Measurements from ENCODE around the gene CACNA1I. TPM values are rescaled to one million over a fixed set of nuclear protein-coding genes. Genes with fewer than 3 reads are reported as not detected.

Gene CACNA1I
- total and polyA plus RNA-seq, 2 of the 8 experiments (the other 6 are each of a cell fraction or from before 2014, with no cell fraction given): 0.77 to 1.2 TPM

- no peak overlapping the region for H3K4me3 ChIP-seq (ENCODE audit: extremely low read depth in 1 of 4, insufficient read depth in 2 of 4, low read depth in 3 of 4, low read length in 4 of 4)
- TF ChIP-seq RAD21 (IDR thresholded peaks at IDR 0.05 in 1 of 2, conservative IDR thresholded peaks at IDR 0.05 in 1 of 2; ENCODE audit: low read depth in 2 of 2, low read length in 2 of 2): no peak
- TF ChIP-seq ATF2 (IDR thresholded peaks at IDR 0.05; ENCODE audit: low read length): no peak
- no peak for TF ChIP-seq CBX8 (IDR thresholded peaks at IDR 0.05; ENCODE audit: borderline replicate concordance, low read depth, low read length)
- no peak for TF ChIP-seq TCF12 (IDR thresholded peaks at IDR 0.05; ENCODE audit: low read depth, low read length)
- TF ChIP-seq, protein P1, sequence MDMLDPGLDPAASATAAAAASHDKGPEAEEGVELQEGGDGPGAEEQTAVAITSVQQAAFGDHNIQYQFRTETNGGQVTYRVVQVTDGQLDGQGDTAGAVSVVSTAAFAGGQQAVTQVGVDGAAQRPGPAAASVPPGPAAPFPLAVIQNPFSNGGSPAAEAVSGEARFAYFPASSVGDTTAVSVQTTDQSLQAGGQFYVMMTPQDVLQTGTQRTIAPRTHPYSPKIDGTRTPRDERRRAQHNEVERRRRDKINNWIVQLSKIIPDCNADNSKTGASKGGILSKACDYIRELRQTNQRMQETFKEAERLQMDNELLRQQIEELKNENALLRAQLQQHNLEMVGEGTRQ (IDR thresholded peaks at IDR 0.05; ENCODE audit: low read length): no peak
- no peak for TF ChIP-seq RFX5 (IDR thresholded peaks at IDR 0.05; ENCODE audit: borderline replicate concordance, low read depth, low read length)
- TF ChIP-seq CTBP2 (IDR thresholded peaks at IDR 0.05; ENCODE audit: borderline replicate concordance, insufficient read depth, insufficient read length, low read length): no peak
- TF ChIP-seq TBP (IDR thresholded peaks at IDR 0.05; ENCODE audit: low read depth, low read length): no peak
- TF ChIP-seq FOSL1 (IDR thresholded peaks at IDR 0.05; ENCODE audit: insufficient read depth, low read depth, low read length): no peak
- TF ChIP-seq CREB1 (IDR thresholded peaks at IDR 0.05): no peak
- no peak for TF ChIP-seq BCL11A (IDR thresholded peaks at IDR 0.05; ENCODE audit: low read depth in 2 of 2, low read length in 2 of 2)
These were observed 16.4 kb upstream of the CACNA1I start for GRCh38 chr22:39554151-39554550.

More at GRCh38 chr22:39554151-39554550, 16.4 kb upstream of the CACNA1I start:
- Histone ChIP-seq H3K79me2 (ENCODE audit: control insufficient read depth in 1 of 2, insufficient read depth in 2 of 2, low read length in 2 of 2) (no peaks in the 10 kb centered on the region), H3K27me3 (replicated peaks in 1 of 4; ENCODE audit: control insufficient read depth in 3 of 4, extremely low read depth in 1 of 4, insufficient read depth in 3 of 4, low read length in 3 of 4) (peaks cover 30 to 39% (median 36%) of the 10 kb centered on the region in 4 experiments), H3K18ac (ENCODE audit: extremely low read depth, low read length) (no peak overlapping the region), H4K20me1 (replicated peaks in 1 of 2; ENCODE audit: control insufficient read depth in 1 of 2, insufficient read depth in 2 of 2, low read length in 2 of 2) (peaks cover 0 to 5% of the 10 kb centered on the region in 2 experiments), H3K4ac (replicated peaks; ENCODE audit: insufficient read length, low read depth, low read length) (no peak overlapping the region), H3K14ac (ENCODE audit: insufficient read length) (no peak overlapping the region), H3K23me2 (ENCODE audit: low read depth, low read length) (no peaks in the 10 kb centered on the region; the same call in 1 of the 2 replicates), H3K56ac (replicated peaks; ENCODE audit: insufficient read length, low read depth, low read length) (no peak overlapping the region), H2BK20ac (ENCODE audit: low read length) (no peak overlapping the region), H2BK120ac (replicated peaks; ENCODE audit: low read depth, low read length) (no peak overlapping the region), H3K23ac (ENCODE audit: insufficient read length) (no peak overlapping the region), H4K8ac (ENCODE audit: extremely low read depth, insufficient read depth, low read length) (no peak overlapping the region), H2BK12ac (ENCODE audit: low read depth, low read length) (no peak overlapping the region), H2BK5ac (ENCODE audit: low read depth, low read length) (no peak overlapping the region), H3K4me2 (ENCODE audit: insufficient read depth in 1 of 2, low read depth in 2 of 2, low read length in 2 of 2) (no peak overlapping the region), H4K91ac (replicated peaks; ENCODE audit: insufficient read length, low read length) (no peak overlapping the region), H3K4me1 (replicated peaks in 1 of 4; ENCODE audit: control insufficient read depth in 3 of 4, insufficient read depth in 4 of 4, low read length in 3 of 4) (peaks cover under 1 to 14% (median 2%) of the 10 kb centered on the region in 4 experiments; a peak in 6 of 7 replicates), H3K36me3 (ENCODE audit: control insufficient read depth in 2 of 4, insufficient read depth in 4 of 4, low read length in 3 of 4) (peaks cover 0 to 3% (median 0%) of the 10 kb centered on the region in 4 experiments; a peak in 1 of 8 replicates), H2BK15ac (ENCODE audit: low read length) (no peak overlapping the region), H3K9me3 (ENCODE audit: insufficient read depth in 2 of 2, low read depth in 1 of 2, low read length in 1 of 2) (no peaks in the 10 kb centered on the region), H4K5ac (ENCODE audit: insufficient read length, low read depth, low read length) (no peak overlapping the region), H3K27ac (ENCODE audit: low read depth, low read length) (no peak overlapping the region), H2AK5ac (ENCODE audit: low read depth, low read length) (no peak overlapping the region), H3K9ac (replicated peaks in 1 of 4; ENCODE audit: extremely low read depth in 1 of 4, low read depth in 3 of 4, low read length in 3 of 4) (no peak overlapping the region), H2AFZ (ENCODE audit: low read length) (no peak overlapping the region), H3K79me1 (ENCODE audit: low read depth, low read length) (no peaks in the 10 kb centered on the region)
- POLR2A ChIA-PET (ENCODE audit: partially characterized antibody): no interaction called here
- FAIRE-seq (no peak), DNase-seq (ENCODE audit: low read depth in 1 of 2, low spot score in 2 of 2) (no peak)
- WGBS, 2 experiments (ENCODE audit: extremely low coverage in 1 of 2, insufficient coverage in 1 of 2, insufficient read length in 1 of 2, insufficient replicate concordance in 2 of 2, low coverage in 1 of 2, low lambda C conversion rate in 2 of 2, missing lambda C conversion rate in 1 of 2): 72% methylated on average over 3 of the region's 3 CpGs; no CpG with 5 or more reads in 1 of the 2 experiments
- CTCF ChIA-PET (ENCODE audit: partially characterized antibody): interaction anchor here (0.6 to 3.2 kb wide), 6 partner anchors 9 to 483 kb away, joined by 3 to 17 read pairs (median 3); no protein-coding TSS in a partner anchor
